Ishikawa (cell line): ENCODE results near the gene ARHGEF6.

Source experiments
- CEBPB ChIP-seq: IDR thresholded peaks from 2 replicates; pipeline ENCODE4 v1.6.1; 2012
- CREB1 ChIP-seq: IDR thresholded peaks from 2 replicates; pipeline ENCODE4 v1.6.1; 2012; ENCODE audit warnings: low read depth
- EP300 ChIP-seq: IDR thresholded peaks from 2 replicates; pipeline ENCODE4 v1.6.1; 2012; ENCODE audit warnings: borderline replicate concordance
- FOXM1 ChIP-seq: IDR thresholded peaks from 2 replicates; pipeline ENCODE4 v1.6.1; 2012; ENCODE audit warnings: low read depth, borderline replicate concordance
- MAX ChIP-seq: IDR thresholded peaks from 2 replicates; pipeline ENCODE4 v1.6.1; 2012
- NFIC ChIP-seq: IDR thresholded peaks from 2 replicates; pipeline ENCODE4 v1.6.1; 2012
- RAD21 ChIP-seq: IDR thresholded peaks from 2 replicates; pipeline ENCODE4 v1.6.1; 2012; ENCODE audit warnings: low read depth
- TAF1 ChIP-seq: IDR thresholded peaks from 2 replicates; pipeline ENCODE4 v1.6.1; 2012; ENCODE audit warnings: low read depth, mild to moderate bottlenecking
- TCF12 ChIP-seq: IDR thresholded peaks from 2 replicates; pipeline ENCODE4 v1.6.1; 2012; ENCODE audit warnings: low read depth
- TEAD4 ChIP-seq: IDR thresholded peaks from 2 replicates; pipeline ENCODE4 v1.6.1; 2012
- YY1 ChIP-seq: IDR thresholded peaks from 2 replicates; pipeline ENCODE4 v1.6.1; 2012; ENCODE audit warnings: low read depth
- TF ChIP-seq, protein P1 (sequence below): IDR thresholded peaks from 2 replicates; pipeline ENCODE4 v1.6.1; 2012; ENCODE audit warnings: low read depth, mild to moderate bottlenecking
- TF ChIP-seq, protein P2 (sequence below): IDR thresholded peaks from 2 replicates; pipeline ENCODE4 v1.6.1; 2012

- no peak for TF ChIP-seq RAD21
- TF ChIP-seq YY1 = no peak
- no peak for TF ChIP-seq NFIC
- no peak for TF ChIP-seq EP300
- TF ChIP-seq FOXM1 = no peak
- TF ChIP-seq, protein P1, sequence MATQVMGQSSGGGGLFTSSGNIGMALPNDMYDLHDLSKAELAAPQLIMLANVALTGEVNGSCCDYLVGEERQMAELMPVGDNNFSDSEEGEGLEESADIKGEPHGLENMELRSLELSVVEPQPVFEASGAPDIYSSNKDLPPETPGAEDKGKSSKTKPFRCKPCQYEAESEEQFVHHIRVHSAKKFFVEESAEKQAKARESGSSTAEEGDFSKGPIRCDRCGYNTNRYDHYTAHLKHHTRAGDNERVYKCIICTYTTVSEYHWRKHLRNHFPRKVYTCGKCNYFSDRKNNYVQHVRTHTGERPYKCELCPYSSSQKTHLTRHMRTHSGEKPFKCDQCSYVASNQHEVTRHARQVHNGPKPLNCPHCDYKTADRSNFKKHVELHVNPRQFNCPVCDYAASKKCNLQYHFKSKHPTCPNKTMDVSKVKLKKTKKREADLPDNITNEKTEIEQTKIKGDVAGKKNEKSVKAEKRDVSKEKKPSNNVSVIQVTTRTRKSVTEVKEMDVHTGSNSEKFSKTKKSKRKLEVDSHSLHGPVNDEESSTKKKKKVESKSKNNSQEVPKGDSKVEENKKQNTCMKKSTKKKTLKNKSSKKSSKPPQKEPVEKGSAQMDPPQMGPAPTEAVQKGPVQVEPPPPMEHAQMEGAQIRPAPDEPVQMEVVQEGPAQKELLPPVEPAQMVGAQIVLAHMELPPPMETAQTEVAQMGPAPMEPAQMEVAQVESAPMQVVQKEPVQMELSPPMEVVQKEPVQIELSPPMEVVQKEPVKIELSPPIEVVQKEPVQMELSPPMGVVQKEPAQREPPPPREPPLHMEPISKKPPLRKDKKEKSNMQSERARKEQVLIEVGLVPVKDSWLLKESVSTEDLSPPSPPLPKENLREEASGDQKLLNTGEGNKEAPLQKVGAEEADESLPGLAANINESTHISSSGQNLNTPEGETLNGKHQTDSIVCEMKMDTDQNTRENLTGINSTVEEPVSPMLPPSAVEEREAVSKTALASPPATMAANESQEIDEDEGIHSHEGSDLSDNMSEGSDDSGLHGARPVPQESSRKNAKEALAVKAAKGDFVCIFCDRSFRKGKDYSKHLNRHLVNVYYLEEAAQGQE = no peak
- no peak for TF ChIP-seq TEAD4
- no peak for TF ChIP-seq CEBPB
- TF ChIP-seq MAX = no peak
- no peak for TF ChIP-seq CREB1
- no peak for TF ChIP-seq TAF1
- TF ChIP-seq, protein P2, sequence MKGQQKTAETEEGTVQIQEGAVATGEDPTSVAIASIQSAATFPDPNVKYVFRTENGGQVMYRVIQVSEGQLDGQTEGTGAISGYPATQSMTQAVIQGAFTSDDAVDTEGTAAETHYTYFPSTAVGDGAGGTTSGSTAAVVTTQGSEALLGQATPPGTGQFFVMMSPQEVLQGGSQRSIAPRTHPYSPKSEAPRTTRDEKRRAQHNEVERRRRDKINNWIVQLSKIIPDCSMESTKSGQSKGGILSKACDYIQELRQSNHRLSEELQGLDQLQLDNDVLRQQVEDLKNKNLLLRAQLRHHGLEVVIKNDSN = no peak
- no peak for TF ChIP-seq TCF12
These were observed 137.5 kb downstream of the ARHGEF6 start for GRCh38 chrX:136643243-136643642.
